Measurements from ENCODE around the gene SLC22A5.

GRCh38 chr5:132372127-132372526, 2.6 kb downstream of the SLC22A5 start:
- TF ChIP-seq, protein P1, sequence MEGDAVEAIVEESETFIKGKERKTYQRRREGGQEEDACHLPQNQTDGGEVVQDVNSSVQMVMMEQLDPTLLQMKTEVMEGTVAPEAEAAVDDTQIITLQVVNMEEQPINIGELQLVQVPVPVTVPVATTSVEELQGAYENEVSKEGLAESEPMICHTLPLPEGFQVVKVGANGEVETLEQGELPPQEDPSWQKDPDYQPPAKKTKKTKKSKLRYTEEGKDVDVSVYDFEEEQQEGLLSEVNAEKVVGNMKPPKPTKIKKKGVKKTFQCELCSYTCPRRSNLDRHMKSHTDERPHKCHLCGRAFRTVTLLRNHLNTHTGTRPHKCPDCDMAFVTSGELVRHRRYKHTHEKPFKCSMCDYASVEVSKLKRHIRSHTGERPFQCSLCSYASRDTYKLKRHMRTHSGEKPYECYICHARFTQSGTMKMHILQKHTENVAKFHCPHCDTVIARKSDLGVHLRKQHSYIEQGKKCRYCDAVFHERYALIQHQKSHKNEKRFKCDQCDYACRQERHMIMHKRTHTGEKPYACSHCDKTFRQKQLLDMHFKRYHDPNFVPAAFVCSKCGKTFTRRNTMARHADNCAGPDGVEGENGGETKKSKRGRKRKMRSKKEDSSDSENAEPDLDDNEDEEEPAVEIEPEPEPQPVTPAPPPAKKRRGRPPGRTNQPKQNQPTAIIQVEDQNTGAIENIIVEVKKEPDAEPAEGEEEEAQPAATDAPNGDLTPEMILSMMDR (IDR thresholded peaks at IDR 0.05): no peak
- no peak for TF ChIP-seq POLR2A (IDR thresholded peaks at IDR 0.05)

Measured in upper lobe of left lung (tissue), 4 donors.